ENCODE data around the gene POU4F1.

POU4F1 gene

GRCh38 chr13:78606471-78607408, 3.4 kb upstream of the POU4F1 start:
- no peak for DNase-seq

- DNase-seq = no peak
Observed at GRCh38 chr13:78604782-78605611, 1.6 kb upstream of the POU4F1 start.

- no peak for DNase-seq
Observed at GRCh38 chr13:78602561-78603239, 652 bp downstream of the POU4F1 start.

GRCh38 chr13:78601874-78602560, 1.3 kb downstream of the POU4F1 start:
- no peak for DNase-seq

- DNase-seq = no peak
Observed at GRCh38 chr13:78601124-78601873, 2.1 kb downstream of the POU4F1 start.

- DNase-seq = no peak
Observed at GRCh38 chr13:78600280-78600883, 3.0 kb downstream of the POU4F1 start.

- no peak for DNase-seq
Observed at GRCh38 chr13:78599645-78600279, 3.6 kb downstream of the POU4F1 start.

- no peak for DNase-seq
Observed at GRCh38 chr13:78598966-78599644, 4.2 kb downstream of the POU4F1 start.

- no peak for DNase-seq
Observed at GRCh38 chr13:78598116-78598781, 5.1 kb downstream of the POU4F1 start.

- DNase-seq = no peak
Observed at GRCh38 chr13:78597602-78597932, 5.8 kb downstream of the POU4F1 start.

GRCh38 chr13:78596736-78597601, 6.4 kb downstream of the POU4F1 start:
- DNase-seq = no peak

- no peak for DNase-seq
Observed at GRCh38 chr13:78596399-78596735, 7.0 kb downstream of the POU4F1 start.

GRCh38 chr13:78595495-78596398, 7.6 kb downstream of the POU4F1 start:
- no peak for DNase-seq

GRCh38 chr13:78594456-78594975, 8.8 kb downstream of the POU4F1 start:
- DNase-seq = no peak

- DNase-seq = no peak
Observed at GRCh38 chr13:78593652-78594455, 9.5 kb downstream of the POU4F1 start.

GRCh38 chr13:78593129-78593528, 10.2 kb downstream of the POU4F1 start:
- DNase-seq = no peak

GRCh38 chr13:78592584-78592983, 10.8 kb downstream of the POU4F1 start:
- DNase-seq = no peak

All from activated CD8-positive, alpha-beta memory T cell treated with anti-CD3 and anti-CD28 coated beads for 24 hours (primary cell).